ENCODE results near the gene LARP4B.

Gene LARP4B

DNA sequence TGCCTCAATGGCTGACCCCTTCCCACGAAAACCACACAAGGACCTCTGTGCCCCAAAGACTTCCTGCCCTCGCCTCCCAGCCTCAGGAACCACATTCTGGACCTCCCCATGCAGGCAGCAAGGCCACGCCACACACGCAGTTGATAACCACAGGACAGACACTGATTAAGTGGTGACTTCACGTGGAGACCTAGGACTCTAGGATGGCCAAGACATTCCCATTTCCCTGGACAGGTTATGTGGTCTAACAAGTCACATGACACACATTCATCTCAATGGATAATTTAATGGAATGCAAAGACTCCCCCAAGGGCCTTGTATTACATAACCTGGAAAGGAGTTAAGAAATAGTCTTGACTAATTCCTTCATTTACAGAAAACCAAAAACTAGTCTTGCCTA lies 110.2 kb downstream of the LARP4B start:
- DNase-seq = no peak

- no peak for DNase-seq
Measured at GRCh38 chr10:819816-820215, 111.7 kb downstream of the LARP4B start.

DNA sequence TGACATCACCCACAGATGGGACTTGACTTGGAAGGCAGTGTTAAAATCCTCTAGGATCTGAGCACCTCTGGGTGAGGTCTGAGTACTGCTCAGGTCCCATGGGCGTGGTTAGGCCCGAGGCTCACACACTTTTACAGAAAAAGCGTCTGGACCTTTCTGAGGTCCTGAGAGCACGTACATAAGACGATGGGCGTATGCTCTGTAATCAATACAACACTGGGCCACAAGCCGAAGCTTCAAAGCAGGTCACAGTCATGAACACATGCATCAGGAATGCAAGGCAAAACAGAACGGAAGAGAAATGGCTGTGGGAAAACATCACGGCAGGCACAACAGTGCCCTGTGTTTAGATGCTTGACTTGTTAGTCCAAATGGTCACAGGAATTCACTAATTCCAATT lies 112.2 kb downstream of the LARP4B start:
- DNase-seq = no peak

DNA sequence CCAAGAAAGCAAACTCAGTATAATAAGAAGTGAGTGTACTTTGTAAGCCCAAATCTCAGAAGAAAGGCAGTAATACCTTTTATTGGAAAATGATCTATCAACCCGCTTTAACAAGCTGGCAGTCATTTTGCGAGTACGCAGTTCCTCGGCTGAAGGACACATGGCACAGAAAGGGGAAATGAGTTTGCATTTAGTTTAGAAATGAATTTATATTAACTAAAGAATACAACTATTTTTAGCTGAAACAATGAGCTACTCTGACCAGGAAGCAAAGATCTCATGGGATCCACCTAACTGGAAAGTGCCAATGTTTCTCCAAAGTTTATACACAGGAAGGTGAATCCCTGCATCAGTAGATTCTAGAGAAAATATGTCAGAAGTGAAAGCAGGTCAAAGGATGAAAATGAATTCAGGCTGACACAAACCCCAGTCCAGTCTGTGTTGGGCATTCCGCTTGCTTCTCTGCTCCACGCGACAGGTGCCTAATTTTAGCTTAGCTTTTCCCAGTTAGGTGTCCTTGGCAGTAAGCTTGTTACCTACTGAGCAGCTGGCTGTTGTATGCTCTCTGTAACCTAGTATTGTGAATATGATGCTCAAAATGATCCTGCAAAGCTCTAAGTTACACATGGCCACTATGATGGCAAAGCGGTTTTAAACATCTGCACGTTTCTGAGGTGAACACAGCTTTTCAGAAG lies 112.8 kb downstream of the LARP4B start:
- no peak for DNase-seq

DNA sequence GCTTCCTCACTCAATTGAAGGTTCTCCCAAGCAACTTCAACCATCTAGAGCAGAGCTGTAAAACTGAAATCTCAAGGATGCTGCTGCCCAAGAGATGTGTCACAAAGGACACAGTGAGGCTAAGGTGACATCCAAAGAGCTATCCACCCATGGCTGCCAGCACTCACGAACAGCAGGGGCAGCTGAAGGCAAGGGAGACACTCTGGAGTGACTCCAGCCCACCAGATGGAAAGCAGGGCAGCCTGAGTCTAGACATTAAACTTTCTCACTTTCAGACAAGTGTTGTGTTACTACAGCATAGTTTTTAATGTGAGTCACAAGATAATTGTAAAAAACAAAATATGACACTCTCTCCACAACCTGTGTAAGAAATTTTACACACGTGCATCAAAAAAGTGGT lies 113.5 kb downstream of the LARP4B start:
- DNase-seq = no peak

DNA sequence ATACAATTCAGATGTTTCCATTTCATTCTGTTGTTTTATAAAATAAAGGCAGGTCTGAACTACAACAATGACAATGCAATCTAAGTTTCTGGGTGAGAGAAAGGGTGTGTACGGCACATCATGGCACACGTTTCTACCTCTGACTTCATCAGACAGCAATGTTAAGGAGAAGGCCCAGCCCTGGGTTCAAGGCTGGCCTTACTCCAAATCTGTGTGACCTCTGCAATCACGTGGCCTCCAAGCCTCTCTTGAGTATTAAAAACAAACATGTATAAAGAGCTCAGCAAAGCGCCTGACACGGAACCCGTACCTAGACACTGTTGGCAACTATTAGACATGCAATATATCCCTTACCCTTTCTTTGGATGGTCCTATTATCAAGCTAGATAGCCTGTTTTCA lies 114.1 kb downstream of the LARP4B start:
- no peak for DNase-seq

- DNase-seq = no peak
Measured at GRCh38 chr10:816958-817357, 114.5 kb downstream of the LARP4B start.

- DNase-seq = no peak
Measured at GRCh38 chr10:816091-816477, 115.4 kb downstream of the LARP4B start.

DNA sequence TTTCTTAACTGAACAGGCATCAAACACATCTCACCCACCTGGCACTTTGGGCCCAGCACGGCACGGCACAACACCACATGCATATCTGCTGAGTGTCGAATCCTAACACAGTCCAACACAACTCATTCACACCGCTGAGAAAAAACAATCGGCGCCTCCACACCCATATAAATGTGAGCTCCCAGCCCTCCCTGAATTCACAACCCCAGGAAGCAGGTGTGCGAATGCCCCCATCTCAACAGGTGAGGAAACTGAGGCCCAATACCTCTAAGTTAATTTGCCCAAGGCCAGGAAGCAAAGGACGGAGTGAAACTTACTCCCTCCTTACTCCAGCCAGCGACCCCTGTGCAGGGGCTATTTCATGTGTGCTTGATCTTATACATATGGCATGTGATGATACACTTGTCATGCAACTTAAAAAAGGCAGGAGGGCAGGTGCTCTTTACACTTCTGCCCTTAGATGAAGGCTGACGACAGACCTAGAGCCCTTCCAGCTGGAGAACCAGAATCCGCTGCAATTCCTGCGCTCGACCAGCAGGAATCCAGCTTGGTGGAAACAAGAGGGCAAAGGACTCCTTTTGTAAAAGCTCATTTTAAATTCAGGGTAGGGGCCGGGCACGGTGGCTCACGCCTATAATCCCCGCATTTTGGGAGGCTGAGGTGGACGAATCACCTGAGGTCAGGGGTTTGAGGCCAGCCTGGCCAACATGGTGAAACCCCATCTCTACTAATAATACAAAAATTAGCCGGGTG lies 116.0 kb downstream of the LARP4B start:
- no peak for DNase-seq

- no peak for DNase-seq
Measured at GRCh38 chr10:814536-815302, 116.8 kb downstream of the LARP4B start.

- no peak for DNase-seq
Measured at GRCh38 chr10:813286-813685, 118.2 kb downstream of the LARP4B start.

GRCh38 chr10:812787-813186 lies 118.7 kb downstream of the LARP4B start:
- DNase-seq = no peak

GRCh38 chr10:811379-812175 lies 119.9 kb downstream of the LARP4B start:
- DNase-seq = no peak

GRCh38 chr10:810351-810846 lies 121.1 kb downstream of the LARP4B start:
- no peak for DNase-seq

GRCh38 chr10:809671-810350 lies 121.7 kb downstream of the LARP4B start:
- DNase-seq = no peak

DNA sequence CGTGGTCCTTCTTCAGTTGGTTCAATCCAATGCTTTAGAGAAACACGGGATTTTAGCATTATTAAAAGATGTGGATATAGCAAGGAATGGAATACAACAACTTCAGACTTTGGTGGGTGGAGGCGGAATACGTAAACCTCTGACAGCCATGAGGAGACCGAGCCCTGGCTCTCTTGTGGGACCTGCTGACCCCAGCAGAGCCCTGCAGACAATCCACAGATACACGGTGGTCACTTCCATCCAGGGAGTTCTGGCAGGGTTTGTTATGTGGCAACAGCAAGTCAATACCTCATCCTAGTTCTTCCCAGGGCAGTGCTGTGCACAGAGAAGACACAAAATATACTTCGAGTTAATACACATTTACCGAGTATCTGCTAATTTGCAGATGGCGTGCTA lies 123.5 kb downstream of the LARP4B start:
- DNase-seq = no peak

GRCh38 chr10:807163-807957 lies 124.1 kb downstream of the LARP4B start:
- no peak for DNase-seq

- no peak for DNase-seq
Measured at GRCh38 chr10:806451-807162, 124.9 kb downstream of the LARP4B start.

GRCh38 chr10:805620-806305 lies 125.7 kb downstream of the LARP4B start:
- no peak for DNase-seq

All from NCI-H2029 treated with DMSO at 0.1 percent for 48 hours (cell line).